AG09309 (cell line): ENCODE results near the gene CCDC57.

Experiments
- DNase-seq: peaks from one replicate; pipeline ENCODE4 v3.0.0-alpha.2; 2010; ENCODE audit warnings: low read depth
- H3K4me3 ChIP-seq: 2 replicates; pipeline ENCODE4 v1.5.1; 2011; ENCODE audit warnings: mild to moderate bottlenecking, low read depth, low read length, moderate library complexity; ENCODE audit not compliant: control insufficient read depth
- CTCF ChIP-seq: IDR thresholded peaks from 2 replicates; pipeline ENCODE4 v1.5.1; 2011; ENCODE audit warnings: mild to moderate bottlenecking, low read depth, low read length, inconsistent platforms; ENCODE audit not compliant: insufficient read depth, control insufficient read depth; ENCODE audit errors: missing control alignments

Gene CCDC57

GRCh38 chr17:82241926-82242697 is 29.5 kb upstream of the CCDC57 start:
- no peak overlapping the region for H3K4me3 ChIP-seq
- no peak for DNase-seq
- no peak for TF ChIP-seq CTCF

- DNase-seq: no peak
- no peak for TF ChIP-seq CTCF
- no peak overlapping the region for H3K4me3 ChIP-seq
These were observed 28.7 kb upstream of the CCDC57 start for GRCh38 chr17:82241183-82241925.

- H3K4me3 ChIP-seq: no peak overlapping the region
- no peak for TF ChIP-seq CTCF
- DNase-seq: no peak
These were observed 28.0 kb upstream of the CCDC57 start for GRCh38 chr17:82240506-82241182.

GRCh38 chr17:82239926-82240505 is 27.4 kb upstream of the CCDC57 start:
- TF ChIP-seq CTCF: no peak
- no peak overlapping the region for H3K4me3 ChIP-seq
- no peak for DNase-seq

GRCh38 chr17:82239401-82239925 is 26.8 kb upstream of the CCDC57 start:
- DNase-seq: no peak
- TF ChIP-seq CTCF: no peak
- H3K4me3 ChIP-seq: no peak overlapping the region
